Medulla oblongata (tissue), 1 donor: Measurements from ENCODE around the gene RIPPLY3.
A peak's percentile ranks its signal among the peaks of the same experiment; 100 is the strongest.

Experiments used
- DNase-seq: peaks from one replicate; pipeline ENCODE4 v3.0.0-alpha.2; 2015; ENCODE audit errors: extremely low spot score

Gene RIPPLY3, protein sequence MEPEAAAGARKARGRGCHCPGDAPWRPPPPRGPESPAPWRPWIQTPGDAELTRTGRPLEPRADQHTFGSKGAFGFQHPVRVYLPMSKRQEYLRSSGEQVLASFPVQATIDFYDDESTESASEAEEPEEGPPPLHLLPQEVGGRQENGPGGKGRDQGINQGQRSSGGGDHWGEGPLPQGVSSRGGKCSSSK

DNA sequence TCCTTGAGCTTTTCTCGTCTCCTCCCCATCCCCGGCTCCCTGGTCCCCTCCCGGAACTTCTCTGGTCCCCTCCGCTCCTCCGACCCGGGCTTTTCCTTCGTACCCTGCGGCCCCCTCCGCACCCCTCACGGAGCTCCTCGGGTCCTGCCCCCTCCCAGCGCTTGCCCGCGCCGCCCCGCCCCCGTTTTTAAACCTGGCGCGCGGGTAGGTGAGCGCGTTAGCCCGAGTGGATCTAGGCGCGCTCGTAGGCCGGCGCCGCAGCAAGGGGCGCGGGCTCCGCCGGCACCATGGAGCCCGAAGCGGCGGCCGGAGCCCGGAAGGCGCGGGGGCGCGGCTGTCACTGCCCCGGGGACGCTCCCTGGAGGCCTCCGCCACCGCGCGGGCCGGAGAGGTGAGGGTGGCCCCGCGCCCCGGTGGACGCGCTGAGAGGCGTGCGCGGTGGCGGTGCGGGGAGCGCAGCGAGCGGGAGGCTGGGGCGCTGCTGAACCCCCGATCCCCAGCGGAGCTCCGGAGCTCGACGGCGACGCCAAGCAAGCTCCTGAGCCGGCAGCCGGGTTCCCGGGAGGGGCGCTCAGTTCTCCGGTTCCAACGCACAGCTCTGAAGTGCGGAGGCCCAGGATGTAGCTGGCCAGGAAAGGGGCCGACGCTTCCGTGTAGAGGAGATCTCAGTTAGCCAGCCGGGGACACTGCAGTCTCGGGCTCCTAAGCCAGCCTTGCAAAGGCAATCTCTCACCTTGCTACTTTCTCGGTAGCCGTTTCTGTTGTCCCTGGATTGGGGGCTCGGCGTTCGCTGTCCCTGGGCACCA is at the start of gene RIPPLY3:
RIPPLY3 (plus strand) TSS at position 217 of the 806 bp plus-strand sequence; CDS start at position 288, 71 bp downstream.
- no peak for DNase-seq

GRCh38 chr21:36959020-36959835 is 47.3 kb upstream of the RIPPLY3 start:
- DNase-seq, result no peak

- no peak for DNase-seq
Measured at GRCh38 chr21:36960676-36961284, 45.7 kb upstream of the RIPPLY3 start.

- no peak for DNase-seq
Measured at GRCh38 chr21:36962098-36962780, 44.3 kb upstream of the RIPPLY3 start.

GRCh38 chr21:36964398-36964797 is 42.1 kb upstream of the RIPPLY3 start:
- DNase-seq, result no peak

GRCh38 chr21:36964827-36965719 is 41.4 kb upstream of the RIPPLY3 start:
- DNase-seq, result no peak

- no peak for DNase-seq
Measured at GRCh38 chr21:36965720-36966065, 40.8 kb upstream of the RIPPLY3 start.

DNA sequence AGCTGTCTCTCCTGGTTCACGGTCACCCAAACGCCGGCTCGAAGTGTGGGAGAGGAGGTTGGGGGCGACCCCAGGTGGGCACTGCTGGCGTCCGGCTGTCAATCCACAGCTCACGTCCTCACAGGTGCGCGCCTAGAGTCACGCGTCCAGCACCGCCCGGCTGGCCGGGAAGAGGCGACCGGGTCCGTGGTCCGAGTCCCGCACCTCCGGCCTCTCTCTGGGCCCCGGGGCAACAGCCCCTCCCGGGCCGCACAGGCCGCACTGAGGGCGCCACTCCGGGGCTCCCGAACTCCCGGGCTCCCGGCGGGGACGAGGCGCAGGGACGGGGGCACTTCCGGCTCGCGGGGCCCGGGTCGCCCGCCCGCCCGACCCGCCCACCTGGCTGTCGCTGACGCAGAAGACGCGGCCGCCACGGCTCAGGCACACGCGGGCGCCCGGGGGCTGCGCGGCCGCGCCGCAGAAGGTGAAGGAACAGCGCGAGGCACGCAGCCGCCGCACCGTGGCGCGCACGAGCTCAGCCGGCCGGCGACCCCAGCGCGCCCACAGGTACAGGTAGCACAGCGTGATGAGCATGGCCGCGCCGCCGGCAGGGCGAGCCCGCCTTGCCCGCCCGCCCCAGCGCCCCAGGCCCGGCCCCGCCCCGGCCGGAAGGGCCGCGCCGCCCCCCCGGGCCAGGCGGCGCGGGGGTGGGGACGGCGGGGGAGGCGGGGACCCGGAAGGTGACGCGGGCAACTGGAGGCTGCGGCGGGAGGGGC is 40.3 kb upstream of the RIPPLY3 start, which contains the start of gene HLCS:
HLCS (minus strand) TSS at position 604 of the 755 bp plus-strand sequence; CDS start at position 573, 31 bp downstream.
- DNase-seq, result peak; percentile 40

DNA sequence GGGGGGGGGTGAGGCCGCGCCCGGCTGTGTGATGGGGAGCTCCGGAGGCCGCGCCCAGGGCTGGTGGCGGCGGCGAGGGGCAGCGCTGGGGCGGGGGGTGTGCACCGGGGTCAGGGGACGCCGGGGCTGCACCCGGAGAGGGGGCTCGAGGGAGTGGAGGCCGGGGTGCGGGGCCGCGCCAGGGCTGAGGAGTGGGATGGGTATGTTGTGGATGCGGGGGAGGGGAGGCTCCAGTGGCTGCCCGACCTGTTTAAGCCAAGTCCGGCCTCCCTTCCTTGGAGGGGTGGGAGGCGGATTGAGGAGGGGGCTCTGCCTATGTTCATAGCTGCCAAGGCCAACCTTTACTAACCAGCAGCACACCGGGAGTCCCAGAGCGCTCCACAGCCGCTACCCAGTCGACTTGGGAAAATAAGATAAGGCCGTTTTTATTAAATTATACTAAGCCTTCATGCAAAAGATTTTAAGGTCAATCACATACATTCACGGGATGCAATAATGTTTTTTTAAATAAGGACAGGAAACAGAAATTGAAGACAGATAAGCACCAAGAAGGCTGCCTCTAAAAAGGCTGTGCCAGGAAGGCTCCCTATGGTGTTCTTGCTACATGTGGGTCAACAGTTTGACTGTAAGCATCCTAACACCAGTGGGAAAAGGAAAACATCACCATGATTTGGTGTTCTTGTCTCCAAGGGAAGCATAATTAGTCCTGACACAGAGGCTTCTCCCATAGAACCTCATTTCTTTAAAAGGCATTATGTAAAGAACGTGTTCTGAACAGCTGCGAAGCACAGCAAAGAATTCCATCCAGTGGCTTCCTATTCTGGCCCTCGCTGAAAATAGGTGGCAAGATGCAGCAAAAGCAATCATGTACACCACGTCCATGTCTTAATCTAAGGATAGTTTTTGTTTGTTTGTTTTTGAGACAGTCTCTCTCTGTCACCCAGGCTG is 39.4 kb upstream of the RIPPLY3 start:
- DNase-seq, result no peak

- DNase-seq, result no peak
Measured at GRCh38 chr21:36968414-36968813, 38.1 kb upstream of the RIPPLY3 start.

DNA sequence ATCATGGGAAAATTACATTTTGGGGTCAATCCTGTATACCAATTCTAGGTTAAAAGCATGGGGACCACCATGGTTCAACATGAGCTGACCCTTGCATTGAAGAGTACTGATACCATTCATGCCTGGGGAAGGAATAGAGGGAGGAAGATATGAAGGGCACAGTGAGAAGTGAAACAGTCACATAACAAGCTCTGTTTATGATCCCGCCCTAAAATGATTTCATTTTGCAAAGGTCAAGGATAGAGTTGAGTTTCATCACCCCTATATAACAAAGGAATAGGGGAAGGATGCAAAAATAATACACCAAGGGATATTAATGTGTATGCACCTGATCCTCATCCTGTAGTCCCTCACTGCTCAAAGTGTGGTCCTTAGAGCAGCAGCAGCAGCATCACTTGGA is 37.5 kb upstream of the RIPPLY3 start:
- no peak for DNase-seq

DNA sequence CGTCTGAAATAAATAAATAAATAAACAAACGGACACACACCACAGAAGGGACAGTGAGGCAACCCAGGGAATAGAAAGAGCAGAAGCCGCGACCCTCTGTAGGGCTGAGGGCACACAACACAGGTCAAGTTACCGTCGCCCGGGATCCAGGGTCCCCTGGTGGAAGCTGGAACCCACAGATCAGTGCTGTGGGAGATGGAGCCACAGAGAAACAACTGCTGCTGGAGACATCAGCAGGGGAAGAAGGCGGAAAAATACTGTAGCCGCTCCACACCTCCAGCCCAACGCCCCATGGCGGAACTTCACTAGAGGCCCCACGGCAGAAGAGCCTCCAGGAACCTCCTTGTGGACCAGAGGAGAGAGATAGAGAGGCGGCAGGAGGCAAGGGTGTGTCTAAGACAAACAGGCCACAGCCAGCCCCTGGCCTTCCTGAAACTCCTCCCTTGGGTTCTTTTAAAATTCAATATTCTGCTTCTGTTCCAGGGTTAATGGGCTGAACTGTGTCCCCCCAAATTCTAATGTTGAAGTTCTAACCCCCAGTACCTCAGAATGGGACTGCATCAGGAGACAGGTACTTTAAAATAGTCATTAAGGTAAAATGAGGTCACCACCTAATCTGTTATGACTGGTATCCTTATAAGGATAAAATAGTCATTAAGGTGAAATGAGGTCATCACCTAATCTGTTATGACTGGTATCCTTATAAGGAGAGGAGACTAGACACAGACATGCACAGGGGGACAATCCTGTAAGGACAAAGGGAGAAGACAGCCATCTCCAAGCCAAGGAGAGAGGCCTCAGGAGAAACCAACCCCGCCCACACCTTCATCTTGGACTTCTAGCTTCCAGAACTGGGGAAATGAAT is 32.3 kb upstream of the RIPPLY3 start:
- no peak for DNase-seq

DNA sequence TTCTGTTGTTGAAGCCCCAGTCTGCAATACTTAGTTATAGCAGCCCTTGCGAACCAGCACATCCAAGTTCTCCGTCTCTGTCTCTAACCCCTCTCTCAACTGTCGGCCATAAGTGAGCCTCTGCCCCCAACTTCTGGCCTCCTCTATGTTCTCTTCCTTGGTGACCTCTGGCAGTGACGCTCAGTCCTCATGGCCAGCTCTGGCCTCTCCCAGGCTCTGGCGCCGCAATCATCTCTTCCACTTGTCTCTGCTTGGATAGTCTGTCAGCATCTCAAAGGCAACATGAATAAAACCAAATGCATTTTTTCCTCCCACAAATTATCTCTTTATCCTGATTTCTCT is 31.7 kb upstream of the RIPPLY3 start:
- DNase-seq, result no peak

- DNase-seq, result no peak
Measured at GRCh38 chr21:36976228-36976861, 30.2 kb upstream of the RIPPLY3 start.

GRCh38 chr21:36976882-36977651 is 29.4 kb upstream of the RIPPLY3 start:
- peak; percentile 69 for DNase-seq

DNA sequence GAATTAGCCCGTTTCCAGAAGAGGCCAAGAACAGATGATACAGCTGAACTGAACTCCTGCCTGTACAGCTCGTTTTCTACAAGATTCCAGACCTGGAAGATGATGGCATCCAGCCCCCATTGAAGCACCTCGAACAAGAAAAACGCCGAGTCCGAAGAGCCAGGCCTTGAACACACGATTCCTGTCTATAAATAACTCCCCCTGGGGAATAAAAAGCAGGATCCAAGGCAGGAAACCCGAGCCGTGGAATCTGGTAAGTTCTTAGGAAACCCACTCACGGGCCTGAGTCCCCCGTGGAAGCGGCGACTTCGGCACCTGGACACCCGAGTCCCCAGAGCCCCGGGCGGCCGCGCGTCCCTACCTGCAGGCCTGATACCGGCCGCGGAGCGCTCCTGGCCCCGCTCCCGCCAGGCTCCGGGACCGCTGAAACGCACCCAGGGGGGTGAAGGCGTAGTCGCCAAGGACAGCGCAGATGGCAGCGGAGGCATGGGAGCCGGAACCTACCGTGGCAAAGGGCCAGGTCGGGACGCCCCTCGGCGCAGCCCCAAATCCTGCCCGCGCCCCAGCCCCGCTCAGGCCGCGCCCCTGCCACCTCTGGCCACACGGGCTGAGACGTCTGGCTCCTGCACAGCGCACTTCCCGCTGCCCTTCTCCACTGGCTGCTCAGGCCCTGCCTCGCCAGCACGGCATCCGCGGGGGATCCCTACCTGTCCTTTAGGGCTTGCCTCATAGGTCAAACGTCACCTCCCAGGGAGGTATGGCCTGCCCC is 26.0 kb upstream of the RIPPLY3 start:
- no peak for DNase-seq
